GM18861 (cell line): ENCODE data around the gene MYRFL.
"Not testable (repeated sequence)": the region's sequence is repeated elsewhere in the genome, so short reads cannot be mapped to it uniquely, and the experiment has no call there.

Source experiments
- ATAC-seq: cut with Tn5 transposase; IDR thresholded peaks from one replicate; pipeline ENCODE4 v1.9.1; 2021; ENCODE audit not compliant: unreplicated experiment

The MYRFL gene

DNA sequence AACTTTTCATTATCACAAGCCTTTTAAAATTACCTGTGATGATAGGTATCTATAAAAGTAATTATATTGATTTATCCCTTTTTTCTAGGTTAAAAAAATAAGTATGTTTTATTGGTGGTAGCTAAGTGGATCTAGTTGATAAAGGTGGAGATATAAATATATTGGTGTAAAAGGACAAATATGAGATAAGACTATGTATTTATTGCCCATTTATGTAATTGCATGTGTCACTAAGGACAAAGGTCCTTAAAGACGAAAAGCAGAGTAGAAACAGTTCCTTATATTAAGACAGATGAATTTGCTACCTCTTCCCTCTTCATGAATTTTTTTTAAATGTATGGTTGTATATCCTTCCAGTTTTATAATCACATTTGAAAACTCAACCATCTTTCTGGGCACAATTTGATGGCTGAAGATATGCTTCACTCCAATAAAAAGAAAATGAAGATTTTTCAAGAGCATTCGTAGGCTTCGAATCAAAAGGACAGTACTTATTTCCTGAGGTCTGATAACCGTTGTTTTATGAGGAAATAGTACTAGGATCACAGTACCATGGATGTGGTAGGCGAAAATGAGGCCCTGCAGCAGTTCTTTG lies at the start of gene MYRFL:
MYRFL (plus strand) TSS at position 262 of the 595 bp plus-strand sequence; CDS start at position 553, 291 bp downstream.
- no peak for ATAC-seq

DNA sequence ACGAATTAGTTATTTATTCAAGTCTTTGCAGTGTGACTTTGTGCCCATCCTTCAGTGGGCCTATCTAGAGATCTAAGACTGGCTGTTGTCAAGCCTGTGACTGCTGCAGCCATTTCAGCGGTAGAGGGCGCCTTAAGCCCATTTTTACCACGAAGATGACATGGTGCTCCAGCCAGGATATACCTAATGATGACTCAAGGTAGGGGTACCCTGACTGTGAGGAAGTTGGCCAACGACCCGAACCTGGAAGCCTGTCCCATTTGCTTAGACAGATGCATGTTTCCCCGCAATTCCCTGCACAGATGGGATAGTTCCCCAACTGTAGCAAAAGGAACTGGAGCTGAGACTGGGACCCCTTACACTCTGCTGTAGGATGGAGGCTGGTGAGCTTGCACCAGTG lies 45.1 kb upstream of the MYRFL start:
- ATAC-seq = no peak

DNA sequence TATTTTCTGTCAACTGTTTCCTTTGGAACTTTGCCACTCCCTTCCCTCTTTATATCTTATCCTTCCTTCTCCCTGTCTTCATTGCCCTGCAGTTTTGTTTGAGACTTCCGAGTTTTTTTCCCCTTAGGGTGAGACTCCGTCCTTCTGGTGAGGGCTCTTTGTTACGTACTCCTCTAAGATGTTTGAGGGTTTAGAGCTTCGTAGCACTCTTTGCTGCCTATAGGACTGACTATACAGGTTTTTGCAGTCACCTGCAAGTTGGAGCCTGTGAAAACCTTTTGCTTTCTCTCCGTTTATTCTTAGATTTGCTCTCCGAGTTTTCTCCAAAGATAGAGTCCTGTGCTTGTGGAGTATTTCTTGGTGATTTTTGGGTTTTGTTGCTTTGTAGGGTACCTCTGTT lies 41.7 kb upstream of the MYRFL start:
- no peak for ATAC-seq

DNA sequence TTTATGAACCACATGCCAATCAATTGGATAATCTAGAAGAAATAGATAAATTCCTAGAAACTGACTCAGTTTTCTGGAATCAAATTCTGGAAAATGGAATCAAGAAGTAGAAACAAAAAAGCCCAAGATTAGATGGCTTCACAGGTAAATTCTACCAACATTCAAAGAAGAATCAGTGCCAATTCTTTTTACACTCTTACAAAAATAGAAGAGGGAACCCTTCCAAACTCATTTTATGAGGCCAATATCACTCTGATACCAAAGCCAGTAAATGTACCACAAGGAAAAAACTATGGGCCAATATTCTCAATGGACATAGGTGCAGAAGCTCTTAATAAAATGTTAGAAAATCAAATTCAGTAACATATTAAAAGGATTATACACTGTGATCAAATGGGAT lies 35.7 kb upstream of the MYRFL start:
- ATAC-seq = no peak

DNA sequence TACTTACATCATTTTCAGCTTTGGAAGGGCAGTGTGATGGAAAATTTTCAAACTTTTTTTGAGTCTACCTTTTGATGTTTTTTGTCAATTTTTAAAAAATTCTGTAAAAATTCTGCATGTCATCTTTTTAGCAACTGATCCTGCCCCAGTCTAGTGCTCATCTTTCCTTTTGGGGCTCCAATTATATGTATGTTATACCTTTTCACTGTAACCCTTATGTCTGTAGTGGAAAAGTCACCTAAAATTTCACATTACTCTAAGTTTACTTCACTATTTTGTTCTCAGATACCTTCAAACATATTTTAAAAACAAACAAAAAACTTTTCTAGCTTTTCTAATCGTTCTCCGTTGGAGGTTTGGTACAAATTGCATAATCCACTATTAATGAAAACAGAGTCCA lies 32.5 kb upstream of the MYRFL start:
- ATAC-seq = no peak

DNA sequence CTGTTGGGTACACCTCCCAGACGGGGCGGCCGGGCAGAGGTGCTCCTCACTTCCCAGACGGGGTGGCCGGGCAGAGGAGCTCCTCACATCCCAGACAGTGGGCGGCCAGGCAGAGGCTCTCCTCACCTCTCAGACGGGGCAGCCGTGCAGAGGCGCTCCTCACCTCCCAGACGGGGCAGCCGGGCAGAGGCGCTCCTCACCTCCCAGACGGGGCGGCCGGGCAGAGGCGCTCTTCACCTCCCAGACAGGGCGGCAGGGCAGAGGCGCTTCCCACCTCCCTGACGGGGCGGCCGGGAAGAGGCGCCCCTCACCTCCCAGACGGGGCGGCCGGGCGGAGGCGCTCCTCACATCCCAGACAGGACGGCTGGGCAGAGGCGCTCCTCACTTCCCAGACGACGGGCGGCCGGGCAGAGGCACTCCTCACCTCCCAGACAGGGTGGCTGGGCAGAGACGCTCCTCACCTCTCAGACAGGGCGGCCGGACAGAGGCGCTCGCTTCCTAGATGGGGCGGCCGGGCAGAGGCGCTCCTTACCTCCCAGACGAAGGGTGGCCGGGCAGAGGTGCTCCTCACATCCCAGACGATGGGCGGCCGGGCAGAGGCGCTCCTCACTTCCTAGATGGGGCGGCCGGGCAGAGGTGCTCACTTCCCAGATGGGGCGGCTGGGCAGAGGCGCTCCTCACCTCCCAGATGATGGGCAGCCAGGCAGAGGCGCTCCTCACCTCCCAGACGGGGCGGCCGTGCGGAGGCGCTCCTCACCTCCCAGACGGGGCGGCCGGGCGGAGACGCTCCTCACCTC lies 17.7 kb upstream of the MYRFL start:
- not testable (repeated sequence) for ATAC-seq

DNA sequence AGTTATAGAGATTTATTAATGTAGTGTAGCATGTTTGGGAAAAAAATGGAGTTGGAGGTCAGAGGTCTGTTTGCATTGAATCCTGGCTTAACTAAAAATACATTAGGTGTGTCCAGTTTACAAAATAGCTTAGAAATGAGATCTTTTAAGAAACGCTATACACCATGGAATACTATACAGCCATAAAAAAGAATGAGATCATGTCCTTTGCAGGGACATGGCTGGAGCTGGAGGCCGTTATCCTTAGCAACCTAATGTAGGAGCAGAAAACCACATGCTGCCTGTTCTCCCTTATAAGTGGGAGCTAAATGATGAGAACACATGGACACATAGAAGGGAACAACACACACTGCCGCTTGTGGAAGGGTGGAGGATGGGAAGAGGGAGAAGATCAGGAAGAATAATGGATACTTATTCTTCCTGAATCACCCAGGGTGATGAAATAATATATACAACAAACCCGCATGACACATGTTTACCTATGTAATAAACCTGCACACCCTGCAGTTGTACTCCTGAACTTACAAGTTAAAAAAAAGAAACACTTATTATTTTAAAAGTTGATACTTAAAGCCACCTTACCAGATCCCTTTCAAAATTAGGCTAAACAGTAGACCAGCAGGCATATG lies 14.0 kb upstream of the MYRFL start:
- no peak for ATAC-seq

DNA sequence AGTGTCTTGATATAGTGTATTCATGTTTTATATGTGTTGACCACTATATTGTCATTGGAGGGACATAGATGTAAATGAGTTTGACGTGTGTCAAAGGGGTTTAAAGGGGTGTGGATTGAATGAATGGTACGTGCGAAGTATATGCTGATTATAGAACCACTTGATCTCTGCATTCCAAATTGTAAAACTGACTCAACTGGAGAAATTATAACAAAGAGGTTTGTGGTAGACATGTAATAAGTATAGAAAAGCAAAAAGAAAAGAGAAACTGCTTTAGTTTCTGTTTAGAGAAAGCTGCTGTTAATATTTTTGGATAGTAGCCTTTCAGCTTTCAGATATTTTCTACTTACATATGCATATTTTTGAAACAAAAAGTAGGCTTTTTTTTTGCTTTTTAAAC lies 8.9 kb upstream of the MYRFL start:
- ATAC-seq = peak; percentile 57

DNA sequence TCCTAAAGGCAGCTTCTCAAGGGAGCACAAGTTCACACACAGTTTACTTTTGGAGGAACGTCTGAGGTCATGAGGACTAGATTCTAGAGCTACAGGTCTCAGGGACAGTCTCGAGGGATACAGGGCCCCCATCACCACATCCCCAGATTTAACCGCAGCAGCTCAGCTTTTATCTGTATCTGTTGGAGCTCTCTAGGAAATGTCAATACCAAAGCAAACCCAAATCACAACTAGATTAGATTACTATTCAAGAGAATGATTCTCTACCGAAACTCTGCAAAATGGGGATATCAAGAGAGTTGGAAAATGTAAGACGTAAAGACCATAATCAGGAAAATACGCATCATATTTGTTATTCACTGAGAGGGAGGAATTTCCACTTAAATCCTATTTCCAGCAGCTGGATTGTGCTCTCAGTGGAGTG lies 4.0 kb upstream of the MYRFL start:
- no peak for ATAC-seq

DNA sequence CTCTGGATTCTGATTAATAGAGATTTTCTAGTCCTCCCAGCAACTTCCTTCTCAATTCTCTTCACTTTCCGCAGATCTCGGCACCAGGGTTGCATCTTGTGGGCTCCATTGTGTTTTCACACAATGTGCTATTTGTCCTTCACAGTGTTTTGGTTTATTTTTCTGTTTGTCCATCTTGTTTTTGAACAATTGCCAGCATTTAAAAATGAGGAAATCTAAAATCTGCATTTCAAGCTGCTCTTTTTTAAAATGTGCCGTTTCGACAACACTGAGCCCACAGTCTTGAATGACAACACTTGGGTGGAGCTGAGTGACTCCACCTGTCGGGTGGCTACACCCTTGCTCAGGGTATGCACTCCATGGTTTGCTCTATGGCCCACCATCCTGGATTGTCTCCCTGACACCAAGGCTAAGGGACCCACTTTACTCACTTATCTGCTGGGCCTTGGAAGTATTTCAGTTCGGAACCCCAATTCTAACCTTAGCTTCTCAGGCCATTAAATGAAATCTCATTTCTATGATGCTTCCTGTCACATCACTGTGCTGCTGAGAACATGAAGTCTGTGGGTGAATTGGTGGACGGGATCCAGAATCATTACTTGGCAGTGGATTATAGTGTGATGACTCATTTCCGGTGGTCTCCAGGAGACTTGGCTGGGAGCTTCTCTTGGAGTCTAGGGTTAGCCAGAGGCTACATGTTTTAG lies 3.4 kb upstream of the MYRFL start:
- no peak for ATAC-seq

GRCh38 chr12:69822201-69822860 lies 2.7 kb upstream of the MYRFL start:
- ATAC-seq = no peak

DNA sequence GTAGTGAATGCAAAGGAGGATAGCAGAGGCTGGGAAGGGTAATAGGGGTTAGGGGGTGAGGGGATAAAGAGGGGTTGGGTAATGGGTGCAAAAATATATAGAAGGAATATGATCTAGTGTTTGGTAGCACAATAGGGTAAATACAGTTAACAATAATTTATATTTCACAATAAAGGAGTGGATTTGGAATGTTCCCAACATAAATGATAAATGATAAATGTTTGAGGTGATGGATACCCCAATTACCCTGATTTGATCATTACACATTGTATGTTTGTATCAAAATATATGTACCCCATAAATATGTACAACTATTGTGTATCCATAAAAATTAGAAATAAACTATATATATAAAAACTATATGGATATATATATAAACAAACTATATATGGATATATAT lies 999 bp upstream of the MYRFL start:
- no peak for ATAC-seq

GRCh38 chr12:69828897-69829296 lies 3.9 kb downstream of the MYRFL start:
- no peak for ATAC-seq

DNA sequence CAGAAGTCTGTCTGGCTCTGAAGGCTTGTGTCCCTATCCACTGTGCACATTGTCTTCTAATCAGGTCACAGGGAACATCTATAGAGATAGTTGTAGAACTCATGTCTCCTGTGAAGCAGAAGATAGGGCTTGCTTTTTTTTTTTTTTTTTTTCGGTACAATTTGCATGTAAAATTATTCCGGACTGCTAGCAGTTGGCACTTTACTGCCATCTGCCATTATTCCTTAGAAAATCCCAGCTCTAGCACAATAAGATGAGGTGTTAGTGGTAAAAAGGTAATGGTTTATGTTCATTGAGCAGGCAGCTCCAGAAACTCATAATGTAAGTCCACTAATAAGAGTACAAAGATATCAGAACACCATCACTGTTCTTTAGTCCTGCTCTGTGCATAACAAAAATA lies 8.7 kb downstream of the MYRFL start:
- no peak for ATAC-seq

DNA sequence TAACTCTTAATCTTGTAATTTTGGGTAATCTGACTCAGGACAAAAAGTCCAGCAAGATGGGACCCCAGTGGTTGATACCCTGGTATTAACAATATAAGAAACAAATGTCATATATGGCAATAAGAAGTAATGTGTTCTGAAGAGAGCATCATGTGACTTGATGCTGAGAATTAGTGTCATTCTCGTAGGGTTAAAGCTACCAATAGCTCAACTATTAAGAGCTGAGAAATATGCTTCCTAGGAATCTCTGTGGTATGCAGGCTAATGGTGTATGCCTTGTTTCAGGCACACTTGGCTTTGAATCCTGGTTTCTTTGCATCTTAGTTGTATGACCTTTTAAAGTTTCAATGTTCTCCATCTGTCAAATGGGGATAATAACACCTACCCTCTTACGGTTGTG lies 9.1 kb downstream of the MYRFL start:
- ATAC-seq = no peak

DNA sequence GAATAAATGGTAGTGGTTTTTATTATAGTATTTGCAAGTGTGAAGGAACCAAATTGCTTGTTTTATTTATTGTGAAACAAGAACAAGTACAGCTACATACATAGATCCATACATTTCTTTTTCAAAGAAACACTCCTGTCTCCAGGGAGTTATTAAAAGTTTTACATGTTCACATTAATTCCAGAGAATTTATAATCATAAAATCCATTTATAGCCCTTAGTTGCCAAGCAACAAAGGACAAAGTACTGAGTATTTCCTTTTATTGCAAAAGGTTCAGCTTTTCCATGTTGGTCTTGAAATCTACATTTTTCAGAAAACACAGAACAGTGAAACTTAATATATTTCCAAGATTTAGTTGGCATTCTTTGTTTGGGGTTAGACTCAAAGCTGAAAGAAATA lies 9.5 kb downstream of the MYRFL start:
- no peak for ATAC-seq

GRCh38 chr12:69835081-69835480 lies 10.1 kb downstream of the MYRFL start:
- ATAC-seq = no peak

DNA sequence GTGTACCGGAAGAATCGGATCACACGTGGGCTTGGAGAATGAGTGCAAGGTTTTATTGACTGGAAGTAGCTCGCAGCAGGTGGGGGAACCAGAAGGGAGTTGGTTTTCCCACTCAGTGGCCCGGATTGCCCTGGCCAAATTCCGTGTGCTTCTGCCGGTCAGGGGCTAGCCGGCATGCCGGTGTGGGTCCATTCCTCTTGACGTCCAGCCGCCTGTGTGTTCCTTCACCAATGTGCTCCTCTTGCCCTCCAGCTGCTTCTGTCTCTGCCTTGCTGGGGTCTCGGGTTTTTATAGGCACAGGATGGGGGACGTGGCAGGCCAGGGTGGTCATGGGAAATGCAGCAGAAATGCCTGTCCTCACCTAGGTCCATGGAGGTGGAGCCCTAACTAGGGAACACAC lies 11.0 kb downstream of the MYRFL start:
- no peak for ATAC-seq

DNA sequence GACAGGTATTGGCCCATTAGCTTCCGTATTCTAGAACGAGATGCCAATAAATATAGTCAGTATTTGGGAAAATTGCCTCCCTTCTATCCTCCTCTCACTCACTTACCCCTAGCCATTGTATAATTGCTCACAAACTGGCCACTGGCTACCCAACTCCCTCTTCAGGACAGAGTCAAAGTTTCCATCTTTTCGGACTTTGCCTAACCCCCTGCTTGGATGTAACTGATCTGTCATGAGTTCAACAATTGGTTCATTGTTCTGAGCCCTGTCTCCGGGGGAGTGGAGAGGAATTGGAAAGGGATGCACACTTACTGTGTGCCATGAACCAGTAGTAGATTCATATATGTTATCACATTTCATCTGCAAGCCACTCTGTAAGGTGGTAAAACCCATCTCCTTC lies 12.2 kb downstream of the MYRFL start:
- ATAC-seq = no peak

GRCh38 chr12:69837657-69838415 lies 12.8 kb downstream of the MYRFL start:
- no peak for ATAC-seq
